Stimulated activated naive CD4-positive, alpha-beta T cell treated with Interleukin-2 at 50 U/mL for 16 hours (primary cell): ENCODE data around the gene ORAI3.

Experiments used
- DNase-seq: peaks from one replicate; lab custom pipeline; 2025; lab: John Stamatoyannopoulos, UW

ORAI3 gene

GRCh38 chr16:30948667-30949649 is at the start of gene ORAI3:
TSS of gene ORAI3 (plus strand) at chr16:30949068. CDS start at chr16:30949290, 222 bp downstream.
- DNase-seq = peak; percentile 12

GRCh38 chr16:30899794-30900193 is 49.1 kb upstream of the ORAI3 start:
- DNase-seq = no peak

- no peak for DNase-seq
Observed at GRCh38 chr16:30900588-30900987, 48.3 kb upstream of the ORAI3 start.

GRCh38 chr16:30901201-30902028 is 47.5 kb upstream of the ORAI3 start:
- no peak for DNase-seq

- DNase-seq = peak; percentile 40
Observed at GRCh38 chr16:30902029-30902972, 46.6 kb upstream of the ORAI3 start.

DNA sequence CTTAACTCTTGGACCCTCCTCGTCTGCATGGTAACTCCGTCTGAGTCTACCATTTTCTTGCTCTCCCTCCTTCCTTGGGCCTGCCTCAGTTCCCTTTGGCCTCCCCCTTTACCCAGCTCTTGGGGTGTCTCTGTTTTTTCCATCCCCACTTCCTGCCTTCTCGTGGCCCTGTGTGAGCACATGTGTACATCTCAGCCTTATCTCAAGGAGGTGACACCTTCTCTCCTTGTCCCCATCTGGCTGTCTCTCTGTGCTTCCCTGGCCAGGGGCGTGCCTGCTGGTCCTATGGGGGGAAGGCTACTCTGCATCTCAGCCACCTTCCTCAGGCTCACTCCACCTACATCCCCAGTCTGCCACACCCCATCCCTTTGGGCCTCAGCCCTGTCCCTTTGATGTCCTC is 45.9 kb upstream of the ORAI3 start:
- no peak for DNase-seq

DNA sequence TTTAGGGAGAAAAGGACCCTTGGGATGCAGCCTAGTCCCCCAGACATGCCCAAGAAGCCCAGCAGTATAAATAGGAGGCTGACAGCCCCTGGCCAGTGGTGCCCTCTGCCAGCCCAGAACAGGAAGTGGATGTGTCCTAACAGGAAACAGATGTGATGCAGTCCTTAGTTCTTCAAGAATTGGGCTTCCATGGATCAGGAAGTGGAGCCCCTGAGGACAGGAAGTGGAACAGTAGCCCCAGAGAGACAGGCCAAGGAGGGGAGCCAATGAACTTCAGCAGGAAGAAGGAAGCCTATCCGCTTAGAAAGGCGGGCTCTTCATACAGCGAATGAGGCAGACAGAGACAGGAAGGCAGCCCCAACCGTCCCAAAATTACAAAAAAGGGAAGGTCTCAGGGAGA is 45.3 kb upstream of the ORAI3 start:
- no peak for DNase-seq

- DNase-seq = no peak
Observed at GRCh38 chr16:30904114-30904780, 44.6 kb upstream of the ORAI3 start.

GRCh38 chr16:30907064-30907463 is 41.8 kb upstream of the ORAI3 start:
- DNase-seq = no peak

DNA sequence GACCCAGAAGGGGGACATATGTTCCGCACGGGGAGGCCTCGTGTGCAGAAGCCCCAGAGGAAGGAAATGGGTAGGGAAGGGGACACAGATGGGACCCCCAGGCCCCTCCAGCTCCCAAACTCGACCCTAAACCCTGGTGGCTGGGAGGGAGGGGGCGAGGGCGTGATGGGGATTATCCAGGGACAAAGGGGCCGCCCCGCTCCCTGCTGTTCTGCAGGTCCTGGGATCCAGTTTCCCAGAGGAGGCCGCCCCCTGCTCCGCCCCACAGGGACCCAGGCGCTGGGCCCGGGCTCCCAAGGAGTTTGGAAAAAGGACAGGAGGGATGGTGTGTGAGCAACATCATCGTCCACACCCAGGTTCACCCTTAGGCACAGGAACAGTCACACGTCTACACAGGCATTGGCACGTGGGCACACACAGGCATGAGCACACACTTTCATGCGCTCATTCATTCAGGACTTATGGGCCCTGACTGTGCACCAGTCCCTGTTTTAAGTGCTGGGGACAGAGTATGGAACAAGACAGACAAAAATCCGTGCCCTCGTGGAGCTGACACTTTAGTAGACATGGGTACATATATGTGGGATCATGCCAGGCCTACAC is 38.3 kb upstream of the ORAI3 start:
- no peak for DNase-seq

- no peak for DNase-seq
Observed at GRCh38 chr16:30912794-30913412, 36.0 kb upstream of the ORAI3 start.

GRCh38 chr16:30914830-30915229 is 34.0 kb upstream of the ORAI3 start:
- no peak for DNase-seq

DNA sequence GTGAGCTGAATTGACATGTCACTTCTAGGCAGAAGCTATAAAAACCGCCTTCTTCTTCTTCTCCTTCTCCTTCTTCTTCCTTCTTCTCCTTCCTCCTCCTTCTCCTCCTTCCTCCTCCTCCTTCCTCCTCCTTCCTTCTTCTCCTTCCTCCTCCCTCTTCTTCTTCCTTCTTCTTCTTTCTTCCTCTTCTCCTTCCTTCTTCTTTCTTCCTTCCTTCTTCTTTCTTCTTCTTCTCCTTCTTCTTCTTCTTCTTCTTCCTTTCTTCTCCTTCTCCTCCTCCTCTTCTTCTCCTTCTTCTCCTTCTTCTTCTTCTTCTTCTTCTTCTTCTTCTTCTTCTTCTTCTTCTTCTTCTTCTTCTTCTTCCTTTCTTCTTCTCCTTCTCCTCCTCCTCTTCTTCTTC is 30.3 kb upstream of the ORAI3 start:
- DNase-seq = no peak

- no peak for DNase-seq
Observed at GRCh38 chr16:30920891-30921290, 28.0 kb upstream of the ORAI3 start.

DNA sequence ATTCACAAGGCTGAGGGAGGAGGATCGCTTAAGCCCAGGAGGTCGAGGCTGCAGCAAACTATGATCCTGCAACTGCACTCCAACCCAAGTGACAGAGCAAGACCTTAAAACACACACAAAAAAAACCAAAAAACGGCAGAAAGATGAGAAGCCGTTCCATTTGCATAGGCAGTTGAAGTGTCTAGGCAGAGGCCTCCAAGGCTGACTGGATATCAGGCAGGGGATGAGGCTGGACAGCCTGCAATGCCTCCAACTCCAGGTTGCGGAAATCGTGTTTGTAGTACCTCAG is 27.5 kb upstream of the ORAI3 start:
- DNase-seq = no peak

DNA sequence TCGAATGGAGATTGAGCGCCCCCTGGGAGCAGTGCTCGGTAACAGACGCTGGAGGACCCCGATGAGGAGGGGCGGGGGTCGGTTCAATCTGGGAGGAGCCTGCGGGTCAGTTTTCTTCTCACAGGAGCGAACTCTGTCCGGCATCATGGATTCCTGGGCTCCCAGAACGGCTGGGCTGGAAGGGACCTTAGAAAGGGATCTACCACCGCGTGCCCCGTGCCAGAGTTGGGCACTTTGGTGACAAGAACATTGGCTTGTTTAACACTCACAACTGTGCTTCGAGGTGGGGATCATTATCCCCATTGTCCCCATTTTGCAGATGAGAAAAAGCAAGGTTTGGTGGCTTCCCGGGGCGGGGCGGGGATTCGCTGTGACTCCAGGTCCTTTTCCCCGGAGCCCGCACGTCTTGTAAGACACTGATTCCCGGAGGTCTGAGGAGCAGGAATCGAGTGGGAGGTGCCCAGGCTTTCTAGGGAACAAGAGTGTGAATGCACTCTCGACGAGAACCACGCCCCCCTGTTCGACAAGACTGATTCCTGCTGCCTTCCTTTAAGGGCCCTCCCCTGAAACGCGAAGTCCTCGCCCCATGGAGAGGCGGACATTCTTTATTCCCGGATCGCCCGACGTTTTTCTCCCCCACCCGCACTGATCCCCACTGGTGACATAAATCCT is 27.0 kb upstream of the ORAI3 start:
- peak; percentile 88 for DNase-seq

GRCh38 chr16:30922420-30922959 is 26.4 kb upstream of the ORAI3 start:
- DNase-seq = peak; percentile 100

DNA sequence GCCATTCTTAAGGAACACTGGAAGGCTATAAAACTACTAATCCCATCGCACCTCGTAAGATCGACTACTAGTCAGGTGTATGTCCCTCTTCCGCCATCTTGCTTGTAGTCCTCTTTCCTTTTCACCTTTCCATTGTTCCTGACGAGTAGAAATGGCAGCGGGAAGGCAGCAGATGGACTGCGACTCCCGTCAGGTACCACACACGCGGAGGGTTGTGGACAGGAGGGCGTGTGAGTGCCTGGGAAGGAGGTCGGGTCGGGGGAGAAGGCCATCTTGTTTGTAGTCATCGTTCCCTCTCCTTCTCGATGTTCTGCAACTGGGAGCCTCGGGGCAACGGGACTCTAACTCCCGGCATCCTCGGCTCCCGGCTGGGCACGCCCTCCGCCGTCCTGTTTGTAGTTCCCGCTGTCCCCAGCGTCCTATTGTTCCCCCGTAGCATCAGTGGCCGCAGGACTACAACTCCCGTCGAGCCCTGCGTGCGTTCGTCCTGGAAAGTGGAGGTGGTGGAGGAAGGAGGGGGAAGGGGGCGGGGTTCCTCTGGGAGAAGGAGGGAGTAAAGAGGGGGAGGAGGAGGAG is 25.8 kb upstream of the ORAI3 start:
- peak; percentile 98 for DNase-seq

DNA sequence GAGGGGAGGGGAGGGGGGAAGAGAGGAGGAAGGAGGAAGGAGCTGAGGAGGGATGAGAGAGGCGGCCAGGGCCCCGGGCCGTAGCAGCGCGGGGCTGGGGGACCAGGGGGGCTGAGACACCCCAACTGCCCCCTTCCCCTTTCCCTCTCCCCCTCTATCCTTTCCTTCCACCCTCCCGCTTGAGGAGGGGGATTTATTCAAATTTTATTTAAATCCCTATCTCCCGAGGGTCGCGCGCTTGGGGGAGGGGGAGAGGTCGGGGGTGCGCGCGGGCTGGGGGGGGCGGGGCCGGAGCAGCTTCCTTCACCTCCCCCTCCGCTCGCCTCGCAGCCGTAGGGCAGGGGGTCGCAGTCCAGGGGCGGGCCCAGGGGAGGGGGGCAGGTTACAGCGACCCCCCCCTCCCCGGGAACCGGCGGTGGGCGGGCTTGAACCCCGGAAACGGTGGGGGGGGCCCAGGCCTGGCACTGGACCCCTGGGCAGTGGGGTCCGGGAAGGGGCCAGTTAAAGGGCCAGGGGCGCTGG is 25.3 kb upstream of the ORAI3 start, which contains the start of gene FBXL19:
Gene FBXL19 (plus strand): TSS at position 19 of the 522 bp plus-strand sequence. CDS start 2,183 bp downstream, outside the sequence.
- no peak for DNase-seq
